ENCODE data around the gene SERF2.
"Not testable (repeated sequence)": the region's sequence is repeated elsewhere in the genome, so short reads cannot be mapped to it uniquely, and the experiment has no call there.

The SERF2 gene

DNA sequence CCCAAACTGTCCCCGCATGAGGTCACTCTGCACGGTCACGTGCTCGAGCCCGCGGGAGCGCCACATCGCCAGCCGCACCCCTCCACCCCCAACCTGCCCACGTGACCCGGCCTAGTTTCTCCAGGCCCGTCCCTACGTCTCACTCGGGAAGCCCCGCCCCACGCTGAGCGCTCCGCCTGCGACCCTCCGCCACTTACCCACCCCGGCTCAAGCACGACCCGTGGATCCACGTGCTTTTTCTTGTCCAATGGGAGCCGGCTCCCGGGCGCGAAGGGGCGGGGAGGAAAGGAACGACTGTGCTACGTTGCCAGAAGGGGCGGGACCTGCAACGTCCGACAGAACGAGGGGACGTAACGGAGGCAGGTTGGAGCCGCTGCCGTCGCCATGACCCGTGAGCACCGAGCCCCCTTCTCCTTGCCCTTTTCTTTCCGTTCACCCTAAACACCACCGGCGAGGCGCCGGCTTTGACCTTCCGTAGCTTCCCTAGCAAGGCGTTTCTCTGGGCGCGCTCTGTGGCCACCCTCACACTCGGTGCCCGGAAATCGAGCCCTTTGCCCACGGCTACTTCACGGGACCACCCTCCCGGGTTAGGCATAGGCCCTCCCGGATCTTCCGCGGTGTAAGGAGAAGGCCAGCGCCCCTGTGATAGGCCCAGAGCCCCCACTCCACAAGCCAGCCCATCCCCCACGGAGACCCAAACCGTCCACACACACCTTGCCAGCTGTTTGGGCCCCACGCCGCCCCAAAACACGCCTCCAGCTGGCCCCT, at the start of gene SERF2:
SERF2 (plus strand) TSS at position 328 of the 768 bp plus-strand sequence; CDS start at position 385, 57 bp downstream.
- DNase-seq (ENCODE audit: low read depth): peak; percentile 99

DNA sequence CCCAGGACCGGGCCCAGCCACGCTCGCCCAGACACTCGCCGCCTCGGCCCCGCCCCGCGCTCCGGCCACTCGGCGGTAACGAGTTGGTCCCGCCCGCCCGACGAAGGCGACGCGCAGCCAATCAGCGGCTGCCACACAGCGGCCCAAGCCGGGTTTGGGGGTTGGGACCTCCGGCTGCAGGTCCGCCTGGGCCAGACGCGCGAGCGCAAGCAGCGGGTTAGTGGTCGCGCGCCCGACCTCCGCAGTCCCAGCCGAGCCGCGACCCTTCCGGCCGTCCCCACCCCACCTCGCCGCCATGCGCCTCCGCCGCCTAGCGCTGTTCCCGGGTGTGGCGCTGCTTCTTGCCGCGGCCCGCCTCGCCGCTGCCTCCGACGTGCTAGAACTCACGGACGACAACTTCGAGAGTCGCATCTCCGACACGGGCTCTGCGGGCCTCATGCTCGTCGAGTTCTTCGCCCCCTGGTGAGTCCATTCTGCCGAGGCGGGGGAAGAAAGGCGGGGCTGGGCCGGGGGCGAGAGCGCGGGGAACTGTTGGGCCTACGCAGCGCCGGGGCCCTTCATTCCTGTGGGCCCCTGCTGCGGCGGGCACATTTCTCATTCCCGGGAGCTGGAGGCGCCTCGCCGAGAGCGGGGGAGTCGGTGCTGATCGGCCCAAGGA, 45.7 kb upstream of the SERF2 start, which contains the start of gene PDIA3:
PDIA3 (plus strand) TSS at position 194 of the 658 bp plus-strand sequence; CDS start at position 296, 102 bp downstream.
- peak; percentile 70 for DNase-seq (ENCODE audit: low read depth)

GRCh38 chr15:43746903-43747309, 45.2 kb upstream of the SERF2 start:
- not testable (repeated sequence) for DNase-seq (ENCODE audit: low read depth)

DNA sequence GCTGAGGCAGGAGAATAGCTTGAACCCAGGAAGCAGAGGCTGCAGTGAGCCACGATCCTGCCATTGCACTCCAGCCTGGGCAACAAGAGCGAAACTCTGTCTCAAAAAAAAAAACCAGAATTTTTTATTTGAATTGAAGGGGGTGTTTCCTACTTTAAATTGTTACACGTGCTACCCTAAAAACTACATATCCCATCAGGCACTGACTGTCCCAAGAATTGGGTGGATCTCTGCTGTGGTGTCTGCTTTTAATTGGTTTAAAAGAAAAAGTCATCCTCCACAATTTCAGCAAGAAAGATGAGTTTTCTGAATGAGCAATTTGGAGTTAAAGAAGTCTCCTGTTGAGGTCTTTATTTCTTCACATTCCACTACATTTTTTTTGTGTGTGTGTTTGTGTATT, 43.7 kb upstream of the SERF2 start:
- DNase-seq (ENCODE audit: low read depth): no peak

DNA sequence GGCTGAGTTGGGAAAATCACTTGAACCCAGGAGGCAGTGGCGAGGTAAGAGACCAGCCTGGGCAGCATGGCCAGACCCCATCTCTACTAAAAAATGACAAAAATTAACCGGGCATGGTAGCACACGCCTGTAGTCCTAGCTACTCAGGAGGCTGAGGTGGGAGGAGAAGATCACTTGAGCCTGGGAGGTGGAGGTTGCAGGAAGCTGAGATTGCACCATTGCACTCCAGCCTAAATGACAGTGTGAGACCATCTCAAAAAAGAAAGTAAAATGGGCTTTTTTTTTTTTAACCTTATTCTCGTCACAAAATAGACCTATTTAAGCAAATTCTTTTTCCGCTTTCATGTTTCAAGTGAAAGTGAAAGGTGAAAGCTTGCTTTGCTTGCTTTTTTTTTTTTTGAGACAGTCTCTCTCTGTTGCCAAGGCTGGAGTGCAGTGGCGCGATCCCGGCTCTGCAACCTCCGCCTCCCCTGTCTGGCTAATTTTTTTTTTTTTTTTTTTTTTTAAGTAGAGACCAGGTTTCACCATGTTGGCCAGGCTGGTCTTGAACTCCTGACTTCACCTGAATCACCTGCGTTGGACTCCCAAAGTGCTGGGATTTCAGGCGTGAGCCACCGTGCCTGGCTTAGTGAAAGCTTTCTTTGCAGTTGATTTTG, 42.3 kb upstream of the SERF2 start:
- no peak for DNase-seq (ENCODE audit: low read depth)

GRCh38 chr15:43751885-43752284, 40.2 kb upstream of the SERF2 start:
- DNase-seq (ENCODE audit: low read depth): no peak

GRCh38 chr15:43762824-43763223, 29.3 kb upstream of the SERF2 start:
- peak; percentile 19 for DNase-seq (ENCODE audit: low read depth)

DNA sequence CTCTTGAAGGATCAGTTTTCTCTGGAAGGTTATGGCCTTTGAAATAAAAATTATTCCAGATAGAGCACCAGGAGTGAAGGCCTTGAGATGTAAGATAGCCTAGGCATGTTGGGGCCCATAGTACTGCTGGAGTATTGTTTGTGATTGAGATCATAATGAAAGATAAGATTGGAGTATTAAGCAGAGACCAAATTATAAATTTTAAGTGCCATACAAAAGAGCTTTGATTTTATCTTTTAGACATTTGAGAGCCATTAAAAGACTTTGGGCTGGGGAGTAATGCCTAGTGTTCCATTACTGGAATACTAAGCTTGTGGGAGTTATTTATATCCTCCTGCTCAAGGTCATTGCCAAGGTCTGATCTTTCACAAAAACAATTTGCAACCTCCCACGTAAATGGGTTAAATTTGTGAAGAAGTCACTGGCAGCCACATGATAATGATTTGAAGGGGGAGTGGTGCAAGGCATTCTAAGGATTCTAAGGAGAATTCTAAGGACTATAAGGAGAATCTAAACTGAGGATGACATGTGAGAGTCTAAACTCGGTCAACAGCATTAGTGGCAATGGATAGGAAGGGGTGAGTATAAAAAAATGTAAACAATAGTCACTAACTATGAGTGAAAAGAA, 28.2 kb upstream of the SERF2 start:
- no peak for DNase-seq (ENCODE audit: low read depth)

- peak; percentile 40 for DNase-seq (ENCODE audit: low read depth)
These were observed 22.4 kb upstream of the SERF2 start for GRCh38 chr15:43769584-43770228.

DNA sequence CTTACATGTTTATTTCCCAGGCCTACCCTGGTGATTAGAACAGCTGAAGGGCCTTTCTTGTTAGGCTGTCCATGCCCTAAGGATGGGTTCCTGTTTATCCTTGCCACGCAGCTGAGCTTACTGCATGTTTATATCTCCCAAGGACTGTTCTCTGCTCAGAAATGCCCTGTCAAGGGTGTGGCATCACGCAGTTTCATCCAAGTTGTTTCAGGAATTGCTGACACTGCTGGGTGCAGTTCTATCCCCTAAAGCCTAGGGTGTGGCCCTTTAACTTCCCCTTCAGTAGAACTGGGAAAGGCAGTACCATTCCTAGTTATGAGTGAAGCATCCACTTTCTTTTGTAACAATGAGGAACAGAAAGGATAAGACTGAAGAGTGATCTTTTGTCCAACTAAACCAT, 20.3 kb upstream of the SERF2 start:
- DNase-seq (ENCODE audit: low read depth): no peak

DNA sequence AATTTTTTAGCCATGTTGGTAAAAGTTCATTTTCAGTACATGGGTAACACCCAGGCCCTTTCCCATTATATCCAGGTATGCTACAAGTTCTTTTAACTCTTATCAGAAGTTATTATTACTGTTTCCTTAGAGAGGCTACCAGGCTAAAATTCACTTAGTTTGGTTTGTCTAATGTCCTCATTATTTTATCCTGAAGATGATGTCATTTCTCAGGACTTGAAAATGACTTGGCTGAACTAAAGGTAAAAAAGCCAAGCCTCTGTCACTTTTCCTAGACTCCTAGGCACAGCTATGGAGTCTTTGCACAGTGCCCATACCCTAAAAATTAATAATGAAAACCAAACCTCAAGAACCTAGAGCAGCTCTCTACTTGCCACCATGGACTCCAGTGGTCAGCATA, 19.5 kb upstream of the SERF2 start:
- no peak for DNase-seq (ENCODE audit: low read depth)

GRCh38 chr15:43774062-43774461, 18.1 kb upstream of the SERF2 start:
- DNase-seq (ENCODE audit: low read depth): no peak

DNA sequence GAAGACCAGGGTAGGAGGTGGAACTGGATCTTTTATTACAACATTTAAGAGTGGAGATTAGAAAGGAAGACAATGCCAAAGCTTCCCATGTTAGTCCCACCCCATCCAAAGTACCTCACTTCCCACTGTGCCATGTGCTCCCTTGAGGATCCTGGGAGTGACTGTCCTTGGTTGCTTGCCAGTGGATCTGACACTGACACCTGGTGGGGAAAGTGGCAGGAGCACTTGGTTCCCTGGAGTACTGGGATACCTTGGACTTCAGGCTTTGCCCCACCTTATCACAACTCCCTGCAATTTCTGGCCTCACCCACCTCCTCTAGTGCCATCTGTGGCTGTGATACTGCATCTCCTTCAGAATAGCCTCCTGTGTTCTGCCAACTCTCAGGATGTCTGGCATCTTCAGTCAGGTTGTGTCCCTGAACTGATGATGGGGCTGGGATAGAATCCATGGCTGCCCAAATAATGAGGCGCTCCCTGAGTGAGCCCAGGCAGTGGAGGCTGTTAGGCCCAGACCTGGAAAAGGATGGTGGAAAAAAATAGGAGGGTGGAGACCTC, 16.6 kb upstream of the SERF2 start:
- no peak for DNase-seq (ENCODE audit: low read depth)

DNA sequence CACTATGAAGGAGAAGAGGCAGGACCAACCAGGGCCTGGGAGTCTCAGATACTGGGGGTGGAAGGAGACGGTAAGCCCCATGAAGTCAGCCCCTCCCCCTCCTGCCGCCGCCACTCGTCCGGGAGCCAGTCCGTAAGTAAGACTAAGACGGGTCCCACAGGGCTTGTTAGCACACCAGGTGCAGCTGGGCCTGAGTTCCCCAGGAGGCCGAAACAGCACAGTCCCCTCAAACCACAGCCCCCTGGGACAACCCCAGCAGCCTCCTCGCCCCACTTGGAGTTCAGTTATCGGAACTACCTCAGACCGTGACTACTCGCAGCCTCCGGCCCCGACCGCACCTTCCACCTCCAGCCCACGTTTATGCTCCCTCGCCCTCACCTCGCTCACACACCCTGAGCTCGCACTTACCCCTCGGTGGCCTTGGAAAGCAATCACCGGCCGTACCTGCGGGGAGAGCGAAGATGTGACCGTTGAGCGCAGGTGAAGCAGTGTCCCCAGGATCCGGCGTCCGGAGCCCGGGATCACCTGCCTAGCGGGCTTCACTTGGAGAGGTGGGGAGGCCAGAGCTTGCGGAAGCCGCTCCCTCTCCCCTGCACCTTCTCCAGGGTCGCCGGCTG, 15.9 kb upstream of the SERF2 start:
- no peak for DNase-seq (ENCODE audit: low read depth)

DNA sequence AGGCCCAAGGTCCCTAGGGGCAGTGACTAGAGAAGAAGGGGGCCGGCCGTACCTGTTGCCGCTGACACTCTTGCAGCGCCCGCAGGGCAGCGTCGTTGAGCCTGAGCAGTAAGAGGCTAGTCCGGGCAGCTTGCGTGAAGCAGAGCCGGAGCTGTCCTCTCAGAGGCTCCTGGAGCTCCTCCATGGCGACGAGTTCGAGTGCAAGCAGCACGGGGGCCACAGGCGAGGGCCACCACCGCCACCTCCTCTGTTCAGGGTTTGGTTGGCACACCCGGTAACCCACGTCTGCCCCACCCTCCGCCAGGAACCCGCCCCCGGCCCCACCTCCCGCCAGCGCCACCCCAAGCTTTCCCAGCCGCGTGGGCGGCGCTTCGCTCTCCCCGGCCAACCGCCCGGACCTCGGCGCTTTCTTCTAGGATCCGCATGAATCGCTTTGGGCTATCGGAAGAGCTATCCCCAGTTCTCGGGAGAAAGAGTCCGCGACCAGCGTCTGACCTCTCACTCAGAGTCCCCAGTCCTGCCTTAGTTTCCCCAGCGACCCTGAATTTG, 15.3 kb upstream of the SERF2 start, which contains the start of gene ELL3:
ELL3 (minus strand) TSS at position 249 of the 549 bp plus-strand sequence; CDS start at position 184, 65 bp downstream.
- DNase-seq (ENCODE audit: low read depth): no peak

DNA sequence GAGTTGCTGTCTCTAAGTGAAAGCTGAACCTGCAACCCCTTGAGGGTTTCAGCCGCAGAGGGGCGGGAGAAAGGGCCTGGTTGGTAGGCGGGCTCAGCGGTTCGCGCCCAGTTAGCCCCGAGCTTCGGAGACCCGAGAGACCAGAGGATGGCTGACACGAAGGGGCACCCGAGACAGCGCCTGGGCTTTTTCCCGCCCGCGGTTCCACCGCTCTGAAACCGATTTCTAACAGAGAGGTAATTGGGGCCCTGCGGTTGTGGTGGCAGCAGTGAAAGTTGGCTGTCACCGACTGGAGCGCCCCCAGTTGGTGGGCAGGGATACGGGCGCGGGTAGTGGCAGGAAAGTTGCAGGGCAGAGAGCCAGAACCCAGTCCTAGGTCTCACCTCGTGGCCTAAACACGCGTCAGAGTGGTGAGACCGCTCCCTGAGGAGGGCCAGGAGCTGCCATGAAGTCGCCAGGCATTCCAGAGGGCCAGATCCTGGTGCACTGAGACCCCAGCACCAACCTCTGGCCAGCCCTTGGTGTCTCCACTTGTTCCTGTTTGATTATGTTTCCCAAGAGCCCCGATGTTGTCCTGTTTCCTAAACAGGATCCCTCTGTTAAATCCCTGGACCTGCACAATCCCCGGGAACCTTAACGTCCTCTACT, 14.7 kb upstream of the SERF2 start:
- DNase-seq (ENCODE audit: low read depth): no peak

- DNase-seq (ENCODE audit: low read depth): no peak
These were observed 13.1 kb upstream of the SERF2 start for GRCh38 chr15:43779016-43779415.

GRCh38 chr15:43789409-43789808, 2.7 kb upstream of the SERF2 start:
- no peak for DNase-seq (ENCODE audit: low read depth)

DNA sequence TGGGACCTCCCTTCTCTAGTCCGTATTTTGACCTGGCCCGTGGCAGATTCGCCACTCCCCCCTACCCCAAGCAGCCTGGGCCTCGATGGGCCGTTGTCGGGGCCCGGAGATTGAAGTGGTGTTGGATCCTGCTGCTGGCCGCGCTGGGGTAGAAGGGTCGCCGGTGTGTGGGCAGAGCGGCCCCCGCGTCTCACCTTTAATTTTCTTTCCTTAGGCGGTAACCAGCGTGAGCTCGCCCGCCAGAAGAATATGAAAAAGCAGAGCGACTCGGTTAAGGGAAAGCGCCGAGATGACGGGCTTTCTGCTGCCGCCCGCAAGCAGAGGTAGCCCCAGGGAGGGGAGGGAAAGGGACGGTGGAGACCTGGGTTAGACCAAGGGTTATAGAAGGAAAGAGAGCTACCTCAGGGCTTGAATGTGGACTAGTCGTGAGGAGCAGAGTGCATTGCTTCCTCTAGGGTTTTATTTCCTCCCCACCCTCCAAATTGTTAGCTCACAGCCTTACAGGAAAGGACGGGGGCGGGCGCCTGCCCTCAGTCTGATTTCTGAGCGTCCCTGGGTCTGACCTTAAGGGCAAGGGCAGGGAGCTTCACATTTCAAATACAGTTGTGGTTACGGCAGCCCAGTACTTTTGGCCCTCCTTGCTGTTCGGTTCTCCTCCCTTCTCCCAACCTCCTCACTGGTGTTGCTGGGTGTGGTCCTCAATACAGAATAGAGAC, 799 bp downstream of the SERF2 start:
- DNase-seq (ENCODE audit: low read depth): no peak

- no peak for DNase-seq (ENCODE audit: low read depth)
These were observed 1.5 kb downstream of the SERF2 start for GRCh38 chr15:43793647-43794046.
